DND-41 (cell line): Measurements from ENCODE around the gene PPP1R14B.

Experiments used
- ATAC-seq: fragments of 200-7000 bp; cut with Tn5 transposase; 3 replicates; pipeline ENCODE4 v1.9.1; 2021; ENCODE audit warnings: low read depth; ENCODE audit not compliant: insufficient read depth
- DNase-seq: peaks from one replicate; pipeline ENCODE4 v3.0.0-alpha.2; 2020
- H2AFZ ChIP-seq: 2 replicates; pipeline ENCODE4 v1.6.0; 2012; ENCODE audit warnings: low read depth, low read length
- H3K27ac ChIP-seq: 2 replicates; pipeline ENCODE4 v1.5.1; 2012; ENCODE audit warnings: low read length, inconsistent platforms
- H3K27me3 ChIP-seq: fragments of 200-600 bp; sonication (generic); 2 replicates; pipeline ENCODE4 v1.6.0; 2012; ENCODE audit warnings: low read length, mild to moderate bottlenecking, inconsistent platforms; ENCODE audit not compliant: insufficient read depth, poor library complexity
- H3K36me3 ChIP-seq: 2 replicates; pipeline ENCODE4 v1.5.1; 2012; ENCODE audit warnings: low read length, inconsistent platforms; ENCODE audit not compliant: insufficient read depth
- H3K4me1 ChIP-seq: 2 replicates; pipeline ENCODE4 v1.5.1; 2012; ENCODE audit warnings: mild to moderate bottlenecking, low read length; ENCODE audit not compliant: insufficient read depth
- H3K4me2 ChIP-seq: 2 replicates; pipeline ENCODE4 v1.6.0; 2012; ENCODE audit warnings: mild to moderate bottlenecking, moderate library complexity, low read length, inconsistent platforms; ENCODE audit not compliant: insufficient read depth
- H3K4me3 ChIP-seq, 2 experiments: fragments of 200-600 bp in 1 of 2; shearing (Covaris generic) in 1 of 2; 2 replicates each; pipeline ENCODE4 v1.5.1; 2012 to 2016; ENCODE audit warnings: inconsistent platforms in 2 of 2, low read length in 2 of 2, mild to moderate bottlenecking in 2 of 2, low read depth in 1 of 2, moderate library complexity in 1 of 2
- H3K79me2 ChIP-seq: 2 replicates; pipeline ENCODE4 v1.6.0; 2012; ENCODE audit warnings: low read length, inconsistent platforms; ENCODE audit not compliant: insufficient read depth
- H3K9ac ChIP-seq: 2 replicates; pipeline ENCODE4 v1.6.0; 2012; ENCODE audit warnings: low read depth, mild to moderate bottlenecking, inconsistent platforms, low read length, moderate library complexity
- H3K9me3 ChIP-seq: 2 replicates; pipeline ENCODE4 v1.5.1; 2012; ENCODE audit warnings: low read length, moderate library complexity, mild to moderate bottlenecking, inconsistent platforms; ENCODE audit not compliant: insufficient read depth, severe bottlenecking
- H4K20me1 ChIP-seq: 2 replicates; pipeline ENCODE4 v1.6.0; 2012; ENCODE audit warnings: low read length; ENCODE audit not compliant: insufficient read depth
- EZH2 ChIP-seq: IDR thresholded peaks from 3 replicates; pipeline ENCODE4 v1.6.1; 2012; ENCODE audit warnings: borderline replicate concordance, low read depth, mild to moderate bottlenecking, moderate library complexity, low read length, inconsistent platforms; ENCODE audit not compliant: severe bottlenecking
- TF ChIP-seq, protein P1 (sequence below): IDR thresholded peaks from 2 replicates; pipeline ENCODE4 v1.5.1; 2012; ENCODE audit warnings: borderline replicate concordance, low read length, moderate library complexity, mild to moderate bottlenecking; ENCODE audit not compliant: poor library complexity, severe bottlenecking; ENCODE audit errors: extremely low read depth

The PPP1R14B gene

DNA sequence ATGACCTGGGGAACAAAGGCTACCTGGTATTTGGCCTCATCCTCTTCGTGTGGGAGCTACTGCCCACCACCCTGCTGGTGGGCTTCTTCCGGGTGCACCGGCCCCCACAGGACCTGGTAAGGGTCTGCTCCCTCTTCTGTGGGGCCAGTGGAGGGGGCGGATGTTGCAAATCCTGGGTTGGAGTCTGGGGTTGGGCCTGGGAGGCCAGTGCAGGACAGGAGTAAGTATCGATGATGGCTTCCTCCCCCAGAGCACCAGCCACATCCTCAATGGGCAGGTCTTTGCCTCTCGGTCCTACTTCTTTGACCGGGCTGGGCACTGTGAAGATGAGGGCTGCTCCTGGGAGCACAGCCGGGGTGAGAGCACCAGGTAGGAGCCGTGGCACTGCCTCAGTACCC, 41.6 kb upstream of the PPP1R14B start:
- H3K36me3 ChIP-seq = peaks cover 4% of the 10 kb centered on the region; the same call in 1 of the 2 replicates
- no peaks in the 10 kb centered on the region; the same call in 1 of the 2 replicates for H4K20me1 ChIP-seq
- peaks cover 19% of the 10 kb centered on the region for H3K79me2 ChIP-seq
- DNase-seq = no peak
- no peak for ATAC-seq
- no peak for TF ChIP-seq EZH2
- TF ChIP-seq, protein P1, sequence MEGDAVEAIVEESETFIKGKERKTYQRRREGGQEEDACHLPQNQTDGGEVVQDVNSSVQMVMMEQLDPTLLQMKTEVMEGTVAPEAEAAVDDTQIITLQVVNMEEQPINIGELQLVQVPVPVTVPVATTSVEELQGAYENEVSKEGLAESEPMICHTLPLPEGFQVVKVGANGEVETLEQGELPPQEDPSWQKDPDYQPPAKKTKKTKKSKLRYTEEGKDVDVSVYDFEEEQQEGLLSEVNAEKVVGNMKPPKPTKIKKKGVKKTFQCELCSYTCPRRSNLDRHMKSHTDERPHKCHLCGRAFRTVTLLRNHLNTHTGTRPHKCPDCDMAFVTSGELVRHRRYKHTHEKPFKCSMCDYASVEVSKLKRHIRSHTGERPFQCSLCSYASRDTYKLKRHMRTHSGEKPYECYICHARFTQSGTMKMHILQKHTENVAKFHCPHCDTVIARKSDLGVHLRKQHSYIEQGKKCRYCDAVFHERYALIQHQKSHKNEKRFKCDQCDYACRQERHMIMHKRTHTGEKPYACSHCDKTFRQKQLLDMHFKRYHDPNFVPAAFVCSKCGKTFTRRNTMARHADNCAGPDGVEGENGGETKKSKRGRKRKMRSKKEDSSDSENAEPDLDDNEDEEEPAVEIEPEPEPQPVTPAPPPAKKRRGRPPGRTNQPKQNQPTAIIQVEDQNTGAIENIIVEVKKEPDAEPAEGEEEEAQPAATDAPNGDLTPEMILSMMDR = no peak
- no peaks in the 10 kb centered on the region for H3K9me3 ChIP-seq
- H3K4me1 ChIP-seq = peaks cover 31% of the 10 kb centered on the region
- no peak overlapping the region for H3K4me3 ChIP-seq
- no peak overlapping the region for H3K27ac ChIP-seq
- no peak overlapping the region for H2AFZ ChIP-seq
- no peak overlapping the region for H3K9ac ChIP-seq
- no peaks in the 10 kb centered on the region for H3K27me3 ChIP-seq
- no peak overlapping the region for H3K4me2 ChIP-seq

DNA sequence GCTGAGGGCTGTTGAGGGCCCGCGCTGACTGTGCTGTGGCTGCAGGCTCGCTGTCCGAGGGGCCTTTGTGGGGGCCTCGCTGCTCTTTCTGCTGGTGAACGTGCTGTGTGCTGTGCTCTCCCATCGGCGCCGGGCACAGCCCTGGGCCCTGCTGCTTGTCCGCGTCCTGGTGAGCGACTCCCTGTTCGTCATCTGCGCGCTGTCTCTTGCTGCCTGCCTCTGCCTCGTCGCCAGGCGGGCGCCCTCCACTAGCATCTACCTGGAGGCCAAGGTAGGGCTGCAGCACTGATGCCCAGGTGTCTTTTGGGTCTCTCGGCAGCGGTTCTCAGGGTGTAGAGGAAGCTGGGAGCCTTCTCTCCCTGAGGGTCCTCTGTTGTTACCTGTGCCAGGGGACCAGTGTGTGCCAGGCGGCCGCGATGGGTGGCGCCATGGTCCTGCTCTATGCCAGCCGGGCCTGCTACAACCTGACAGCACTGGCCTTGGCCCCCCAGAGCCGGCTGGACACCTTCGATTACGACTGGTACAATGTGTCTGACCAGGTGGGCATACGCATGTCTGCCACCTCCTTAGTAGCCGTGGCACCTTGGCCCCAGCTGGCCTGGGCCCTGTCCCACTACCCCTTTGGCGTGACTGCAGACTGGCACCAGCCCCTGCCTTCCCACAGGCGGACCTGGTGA, 41.1 kb upstream of the PPP1R14B start:
- Histone ChIP-seq H3K27me3 (no peaks in the 10 kb centered on the region), H3K4me1 (peaks cover 36% of the 10 kb centered on the region), H3K4me2 (0 out of 2 replicates have a peak overlapping the region, but pooled peaks have one; percentile 83), H3K4me3 (no peak overlapping the region), H2AFZ (no peak overlapping the region), H3K9me3 (no peaks in the 10 kb centered on the region), H4K20me1 (no peaks in the 10 kb centered on the region; the same call in 1 of the 2 replicates), H3K9ac (no peak overlapping the region; the same call in 1 of the 2 replicates), H3K27ac (no peak overlapping the region), H3K79me2 (peaks cover 24% of the 10 kb centered on the region), H3K36me3 (peaks cover 9% of the 10 kb centered on the region; the same call in 1 of the 2 replicates)
- DNase-seq (no peak), ATAC-seq (no peak)
- TF ChIP-seq, protein P1 = no peak
- TF ChIP-seq EZH2 = no peak

GRCh38 chr11:64286801-64287159, 40.0 kb upstream of the PPP1R14B start:
- Histone ChIP-seq H4K20me1 (no peaks in the 10 kb centered on the region), H3K79me2 (peaks cover 30% of the 10 kb centered on the region), H3K36me3 (peaks cover 16% of the 10 kb centered on the region), H3K9me3 (no peaks in the 10 kb centered on the region), H2AFZ (no peak overlapping the region), H3K4me3 (peak overlapping the region in 1 of 2 experiments; percentile 67; a peak in 1 of 4 replicates), H3K4me2 (peak overlapping the region; percentile 83), H3K4me1 (peaks cover 36% of the 10 kb centered on the region), H3K27ac (no peak overlapping the region), H3K27me3 (no peaks in the 10 kb centered on the region), H3K9ac (peak overlapping the region; percentile 74; the same call in 1 of the 2 replicates)
- no peak for TF ChIP-seq EZH2
- TF ChIP-seq, protein P1 = no peak
- no peak for DNase-seq
- no peak for ATAC-seq
